ENCODE data around the gene SYNM.

The SYNM gene

GRCh38 chr15:99180086-99180963 is 75.4 kb downstream of the SYNM start:
- H3K4me3 ChIP-seq (ENCODE audit: low read depth, low read length), result no peak overlapping the region
- TF ChIP-seq CTCF (IDR thresholded peaks at IDR 0.05; ENCODE audit: borderline replicate concordance, insufficient read depth, low read depth, low read length), result no peak

DNA sequence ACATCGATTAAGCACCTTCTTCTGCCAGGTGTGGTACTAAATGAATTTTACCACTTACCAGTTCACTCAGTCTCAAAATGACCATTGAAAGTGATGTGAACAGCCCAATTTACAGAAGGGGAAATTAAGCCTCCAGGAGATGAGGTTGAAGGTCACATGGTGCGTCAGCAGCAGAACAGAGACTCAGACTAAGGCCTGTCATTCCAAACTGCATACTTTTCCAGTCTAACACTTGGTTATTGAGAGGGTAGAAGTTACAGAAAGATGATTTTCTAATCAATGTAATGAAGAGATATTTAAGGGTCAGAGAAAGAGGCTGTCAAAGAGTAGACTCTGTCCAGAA is 76.1 kb downstream of the SYNM start:
- H3K4me3 ChIP-seq (ENCODE audit: low read depth, low read length), result no peak overlapping the region
- TF ChIP-seq CTCF (IDR thresholded peaks at IDR 0.05; ENCODE audit: borderline replicate concordance, insufficient read depth, low read depth, low read length), result no peak

- TF ChIP-seq CTCF (IDR thresholded peaks at IDR 0.05; ENCODE audit: borderline replicate concordance, insufficient read depth, low read depth, low read length), result no peak
Measured at GRCh38 chr15:99181545-99181971, 76.7 kb downstream of the SYNM start.

GRCh38 chr15:99182791-99183190 is 77.9 kb downstream of the SYNM start:
- H3K4me3 ChIP-seq (ENCODE audit: low read depth, low read length), result no peak overlapping the region
- no peak for TF ChIP-seq CTCF (IDR thresholded peaks at IDR 0.05; ENCODE audit: borderline replicate concordance, insufficient read depth, low read depth, low read length)

More at GRCh38 chr15:99181545-99181971, 76.7 kb downstream of the SYNM start:
- no peak overlapping the region for H3K4me3 ChIP-seq (ENCODE audit: low read depth, low read length)

All from GM12875 (cell line).